ENCODE results near the gene ZNF254.

ZNF254 gene

GRCh38 chr19:24051516-24051915, 35.5 kb upstream of the ZNF254 start:
- TF ChIP-seq, protein P1, sequence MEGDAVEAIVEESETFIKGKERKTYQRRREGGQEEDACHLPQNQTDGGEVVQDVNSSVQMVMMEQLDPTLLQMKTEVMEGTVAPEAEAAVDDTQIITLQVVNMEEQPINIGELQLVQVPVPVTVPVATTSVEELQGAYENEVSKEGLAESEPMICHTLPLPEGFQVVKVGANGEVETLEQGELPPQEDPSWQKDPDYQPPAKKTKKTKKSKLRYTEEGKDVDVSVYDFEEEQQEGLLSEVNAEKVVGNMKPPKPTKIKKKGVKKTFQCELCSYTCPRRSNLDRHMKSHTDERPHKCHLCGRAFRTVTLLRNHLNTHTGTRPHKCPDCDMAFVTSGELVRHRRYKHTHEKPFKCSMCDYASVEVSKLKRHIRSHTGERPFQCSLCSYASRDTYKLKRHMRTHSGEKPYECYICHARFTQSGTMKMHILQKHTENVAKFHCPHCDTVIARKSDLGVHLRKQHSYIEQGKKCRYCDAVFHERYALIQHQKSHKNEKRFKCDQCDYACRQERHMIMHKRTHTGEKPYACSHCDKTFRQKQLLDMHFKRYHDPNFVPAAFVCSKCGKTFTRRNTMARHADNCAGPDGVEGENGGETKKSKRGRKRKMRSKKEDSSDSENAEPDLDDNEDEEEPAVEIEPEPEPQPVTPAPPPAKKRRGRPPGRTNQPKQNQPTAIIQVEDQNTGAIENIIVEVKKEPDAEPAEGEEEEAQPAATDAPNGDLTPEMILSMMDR (IDR thresholded peaks at IDR 0.05) = no peak
- intact Hi-C loops (cut with DNase I; ENCODE audit: low total_unique reads) = no loop called here
- DNase-seq = no peak
- no peaks in the 10 kb centered on the region for H3K27me3 ChIP-seq
- no peak overlapping the region for H3K4me3 ChIP-seq
- peaks cover 74 to 99% (median 88%) of the 10 kb centered on the region in 3 donors for H3K36me3 ChIP-seq
- H3K9me3 ChIP-seq = no peaks in the 10 kb centered on the region
- H3K27ac ChIP-seq = no peak overlapping the region
- no peaks in the 10 kb centered on the region for H3K4me1 ChIP-seq

- no peak overlapping the region for H3K27ac ChIP-seq
- DNase-seq = no peak
- H3K4me3 ChIP-seq = no peak overlapping the region
- H3K27me3 ChIP-seq = no peaks in the 10 kb centered on the region
- no peaks in the 10 kb centered on the region for H3K4me1 ChIP-seq
- peaks cover 64 to 96% (median 86%) of the 10 kb centered on the region in 3 donors for H3K36me3 ChIP-seq
- H3K9me3 ChIP-seq = no peaks in the 10 kb centered on the region
- TF ChIP-seq, protein P1 (IDR thresholded peaks at IDR 0.05) = no peak
- intact Hi-C loops (cut with DNase I; ENCODE audit: low total_unique reads) = no loop called here
Observed at GRCh38 chr19:24052811-24053210, 34.2 kb upstream of the ZNF254 start.

DNA sequence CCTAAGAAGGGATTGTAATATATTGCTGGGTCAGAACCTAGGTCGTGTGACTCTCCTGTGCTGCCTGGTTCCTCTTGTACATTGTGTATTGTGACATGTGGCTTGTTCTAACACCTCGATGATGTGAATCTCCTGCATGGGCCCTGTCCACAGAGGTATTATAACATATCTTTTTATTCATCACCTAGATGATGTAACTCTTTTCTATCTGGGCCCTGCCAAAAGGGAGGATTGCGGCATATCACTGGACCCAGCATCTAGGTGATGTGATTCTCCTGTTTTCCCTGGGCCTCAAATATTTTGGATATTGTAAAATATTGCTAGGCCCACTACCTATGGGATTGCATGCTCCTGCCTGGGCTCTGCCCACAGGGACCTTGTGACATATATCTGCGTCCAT, 33.4 kb upstream of the ZNF254 start:
- H3K4me1 ChIP-seq = no peaks in the 10 kb centered on the region
- no peaks in the 10 kb centered on the region for H3K27me3 ChIP-seq
- no peak for DNase-seq
- no peak overlapping the region for H3K4me3 ChIP-seq
- H3K9me3 ChIP-seq = no peaks in the 10 kb centered on the region
- H3K27ac ChIP-seq = no peak overlapping the region
- intact Hi-C loops (cut with DNase I; ENCODE audit: low total_unique reads) = no loop called here
- TF ChIP-seq, protein P1 (IDR thresholded peaks at IDR 0.05) = no peak
- peaks cover 61 to 96% (median 86%) of the 10 kb centered on the region in 3 donors for H3K36me3 ChIP-seq

DNA sequence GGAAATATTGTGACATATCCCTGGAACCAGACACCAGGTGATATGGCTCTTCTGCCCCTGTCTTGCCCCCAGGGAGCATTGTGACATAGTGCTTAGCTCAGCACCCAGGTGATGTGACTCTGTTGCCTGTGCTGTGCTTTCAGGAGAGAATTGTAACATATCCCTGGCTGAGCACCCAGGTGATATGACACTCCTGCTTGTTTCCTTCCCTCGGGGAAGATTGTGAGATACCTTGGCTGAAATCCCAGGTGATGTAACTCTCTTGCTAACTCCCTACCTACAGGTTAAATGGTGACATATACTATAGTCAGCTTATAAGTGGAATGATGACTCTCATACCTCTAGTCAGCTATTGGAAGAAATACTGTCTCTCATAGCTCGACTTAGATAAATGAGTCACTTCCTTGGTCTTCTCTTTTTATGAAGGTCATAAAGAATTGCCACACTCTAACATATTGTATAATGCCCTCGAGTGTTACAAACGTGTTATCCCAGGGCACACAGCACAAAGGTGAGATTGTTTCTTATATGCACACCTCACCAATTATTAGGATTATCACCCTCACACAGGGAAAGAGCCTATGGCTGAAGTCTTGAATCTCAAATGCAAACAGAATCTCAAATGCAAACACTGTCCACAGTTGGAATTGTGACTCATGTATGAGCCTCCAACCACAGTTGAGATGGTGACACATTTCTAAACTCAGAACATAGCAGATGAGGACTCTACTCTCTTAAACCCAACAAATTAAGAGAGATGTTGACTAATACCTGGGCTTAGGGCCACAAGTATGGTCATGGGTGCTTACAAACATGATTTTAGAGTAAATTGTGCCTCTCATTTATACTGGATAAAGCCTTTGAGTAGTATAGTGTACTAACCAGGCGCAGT, 32.7 kb upstream of the ZNF254 start:
- DNase-seq = no peak
- H3K4me1 ChIP-seq = no peaks in the 10 kb centered on the region
- no peaks in the 10 kb centered on the region for H3K27me3 ChIP-seq
- TF ChIP-seq, protein P1 (IDR thresholded peaks at IDR 0.05) = no peak
- no peaks in the 10 kb centered on the region for H3K9me3 ChIP-seq
- no peak overlapping the region for H3K27ac ChIP-seq
- intact Hi-C loops (cut with DNase I; ENCODE audit: low total_unique reads) = no loop called here
- no peak overlapping the region for H3K4me3 ChIP-seq
- H3K36me3 ChIP-seq = peaks cover 64 to 96% (median 88%) of the 10 kb centered on the region in 3 donors

DNA sequence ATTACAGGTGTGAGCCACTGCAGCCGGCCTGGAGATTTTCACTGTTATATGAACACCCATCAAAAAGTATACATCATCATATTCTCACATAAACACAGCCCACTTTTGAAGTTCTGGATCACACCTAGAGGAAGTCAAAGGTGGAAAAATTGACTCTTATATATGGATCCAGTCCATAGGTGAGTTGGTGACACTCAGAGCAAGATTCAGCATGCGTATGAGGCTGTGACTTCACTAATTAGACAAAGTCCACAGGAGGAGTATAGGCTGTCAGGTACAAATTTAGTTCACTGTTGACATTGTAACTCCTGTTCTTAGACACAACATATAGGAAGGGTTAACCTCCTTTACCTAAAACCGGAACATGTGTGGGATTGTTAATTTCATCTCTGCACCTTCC, 31.4 kb upstream of the ZNF254 start:
- DNase-seq = no peak
- H3K4me1 ChIP-seq = no peaks in the 10 kb centered on the region
- H3K9me3 ChIP-seq = no peaks in the 10 kb centered on the region
- peaks cover 62 to 95% (median 88%) of the 10 kb centered on the region in 3 donors for H3K36me3 ChIP-seq
- no peaks in the 10 kb centered on the region for H3K27me3 ChIP-seq
- no peak overlapping the region for H3K27ac ChIP-seq
- intact Hi-C loops (cut with DNase I; ENCODE audit: low total_unique reads) = no loop called here
- TF ChIP-seq, protein P1 (IDR thresholded peaks at IDR 0.05) = no peak
- no peak overlapping the region for H3K4me3 ChIP-seq
